Anterior cingulate cortex (tissue), 58 donors: Measurements from ENCODE around the gene ZBTB47.

Experiments used
- DNase-seq, 58 donors: peaks; one replicate each; lab custom pipeline; 2025; lab: John Stamatoyannopoulos, UW

The ZBTB47 gene

GRCh38 chr3:42707620-42708355 is 54.3 kb downstream of the ZBTB47 start:
- DNase-seq = no peak

DNA sequence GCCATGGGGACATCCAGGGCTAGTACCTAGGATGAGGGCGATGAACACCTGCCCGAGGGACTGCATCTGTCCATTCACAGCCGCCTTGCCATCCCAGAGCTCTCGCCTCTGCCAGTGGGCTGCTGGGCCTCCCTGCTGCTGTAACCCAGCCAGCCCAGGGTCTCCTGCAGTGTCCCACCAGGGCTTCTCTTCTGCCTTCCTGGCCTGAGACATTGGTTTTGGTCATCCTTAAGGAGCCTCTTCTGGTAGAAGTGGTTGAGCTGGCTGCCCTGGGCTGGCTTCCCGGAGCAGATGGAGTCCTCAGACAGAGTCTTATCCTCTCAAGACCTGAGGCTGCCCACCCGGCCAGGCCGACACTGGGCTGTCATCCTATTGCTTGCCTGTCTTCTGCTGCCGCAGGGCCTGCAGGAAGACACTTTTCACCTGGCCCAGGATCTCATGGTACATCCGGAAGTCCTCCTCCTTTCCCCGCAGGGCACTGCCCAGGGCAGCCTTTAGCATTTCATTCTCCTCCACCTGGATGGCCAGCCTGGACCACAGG is 55.2 kb downstream of the ZBTB47 start:
- DNase-seq = no peak

- no peak for DNase-seq
These were observed 56.1 kb downstream of the ZBTB47 start for GRCh38 chr3:42709621-42710020.

- DNase-seq = no peak
These were observed 57.0 kb downstream of the ZBTB47 start for GRCh38 chr3:42710323-42711021.

GRCh38 chr3:42711491-42712343 is 58.2 kb downstream of the ZBTB47 start:
- no peak for DNase-seq

- DNase-seq = no peak
These were observed 58.8 kb downstream of the ZBTB47 start for GRCh38 chr3:42712344-42712648.

DNA sequence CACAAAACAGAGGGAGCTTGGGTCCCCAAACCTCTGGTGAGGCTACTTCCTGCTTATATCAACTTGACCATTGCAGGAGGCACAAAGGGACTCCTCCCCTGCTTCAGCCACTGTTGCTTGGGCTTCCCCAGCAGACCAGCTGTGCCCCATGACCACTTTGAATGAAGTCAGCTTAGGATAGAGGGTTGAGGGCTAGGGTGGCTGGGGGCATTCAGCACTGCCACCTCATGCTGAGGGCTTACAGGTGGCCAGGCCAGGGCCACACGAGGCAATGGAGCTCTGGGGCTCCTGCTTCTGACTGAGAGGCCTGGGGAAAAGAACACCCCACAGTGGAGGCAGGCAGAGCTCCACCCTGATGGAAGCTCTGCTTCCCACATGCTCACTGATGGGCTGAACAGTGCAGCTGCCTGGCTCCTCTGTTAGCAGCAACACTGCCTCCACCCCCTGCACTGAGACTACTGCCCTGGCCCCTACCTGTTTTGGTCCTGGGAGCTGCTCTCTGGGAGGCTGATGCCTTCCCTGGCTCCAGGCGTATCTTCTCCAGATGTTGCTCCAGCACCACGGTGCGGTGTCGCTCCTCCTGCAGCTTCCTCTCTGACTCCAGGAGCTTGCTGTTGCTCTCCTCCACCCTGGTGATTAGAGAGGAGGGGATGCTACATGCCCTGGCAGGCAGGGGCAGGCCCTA is 59.3 kb downstream of the ZBTB47 start:
- DNase-seq = no peak

DNA sequence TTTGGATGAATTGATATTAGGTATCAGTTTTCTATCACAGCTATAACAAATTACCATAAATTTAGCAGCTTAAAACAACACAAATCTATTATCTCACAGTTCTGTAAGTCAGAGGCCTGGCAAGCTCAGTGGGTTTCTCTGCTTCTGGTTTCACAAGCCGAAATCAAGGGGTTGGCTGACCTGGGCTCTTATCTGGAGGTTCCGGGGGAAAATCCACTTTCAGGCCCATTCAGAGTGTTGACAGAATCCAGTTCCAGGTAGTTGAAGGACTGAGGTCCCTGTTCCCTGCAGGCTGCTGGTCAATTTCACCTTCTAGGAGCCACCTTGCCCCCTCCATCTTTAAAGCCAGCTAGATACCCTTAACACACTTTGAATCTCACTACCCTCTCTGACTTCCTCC is 60.2 kb downstream of the ZBTB47 start:
- no peak for DNase-seq

DNA sequence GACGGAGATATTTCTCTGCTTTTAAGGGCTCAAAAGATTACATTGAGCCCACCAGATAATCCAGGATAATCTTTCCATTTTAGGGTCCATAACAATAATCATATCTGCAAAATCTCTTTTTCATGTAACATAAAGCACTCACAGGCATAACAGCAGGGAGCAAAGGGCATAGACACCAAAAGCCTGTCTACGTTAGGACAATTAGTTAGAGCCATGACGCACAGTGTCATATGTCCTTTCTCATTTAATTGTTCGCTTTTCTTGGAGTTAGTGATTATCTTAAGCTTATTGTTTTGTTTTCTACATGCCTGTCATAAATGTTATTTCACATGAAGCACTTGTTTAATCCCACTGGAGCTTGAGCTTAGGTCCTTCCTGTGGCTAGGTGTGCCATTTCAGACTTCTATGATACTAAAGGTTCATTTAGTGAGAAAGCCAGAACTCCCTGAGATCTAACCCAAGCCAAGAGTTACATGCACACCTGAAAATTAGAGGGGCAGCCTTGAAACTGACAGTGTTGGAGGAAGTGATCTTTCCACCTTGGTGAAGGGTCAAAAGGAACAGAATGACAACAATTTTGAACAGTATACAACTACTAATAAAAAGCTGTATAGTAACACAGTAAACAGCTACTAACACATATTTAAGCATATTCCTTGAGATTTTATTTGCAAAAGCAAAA is 60.8 kb downstream of the ZBTB47 start:
- DNase-seq = no peak
